Measurements from ENCODE around the gene CT47A1.

DNA sequence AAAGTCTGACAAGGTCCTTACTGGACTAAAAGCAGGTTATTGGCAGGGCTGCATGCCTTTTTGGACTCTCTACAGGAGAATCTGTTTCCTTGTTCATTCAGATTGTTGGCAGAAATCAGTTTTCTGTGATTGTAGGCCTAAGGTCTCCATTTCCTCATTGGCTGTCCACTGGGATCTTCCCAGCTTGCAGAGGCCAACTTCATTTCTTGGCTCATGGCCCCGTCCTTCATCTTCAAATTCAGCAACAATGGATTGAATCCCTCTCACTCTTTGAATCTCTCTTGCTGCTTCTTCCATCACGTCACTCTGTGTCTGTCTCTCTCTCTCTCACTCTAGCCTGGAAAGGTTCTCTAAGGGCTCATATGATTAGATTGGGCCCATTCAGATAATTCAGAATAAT lies 47.0 kb upstream of the CT47A1 start:
- TF ChIP-seq, protein P1, sequence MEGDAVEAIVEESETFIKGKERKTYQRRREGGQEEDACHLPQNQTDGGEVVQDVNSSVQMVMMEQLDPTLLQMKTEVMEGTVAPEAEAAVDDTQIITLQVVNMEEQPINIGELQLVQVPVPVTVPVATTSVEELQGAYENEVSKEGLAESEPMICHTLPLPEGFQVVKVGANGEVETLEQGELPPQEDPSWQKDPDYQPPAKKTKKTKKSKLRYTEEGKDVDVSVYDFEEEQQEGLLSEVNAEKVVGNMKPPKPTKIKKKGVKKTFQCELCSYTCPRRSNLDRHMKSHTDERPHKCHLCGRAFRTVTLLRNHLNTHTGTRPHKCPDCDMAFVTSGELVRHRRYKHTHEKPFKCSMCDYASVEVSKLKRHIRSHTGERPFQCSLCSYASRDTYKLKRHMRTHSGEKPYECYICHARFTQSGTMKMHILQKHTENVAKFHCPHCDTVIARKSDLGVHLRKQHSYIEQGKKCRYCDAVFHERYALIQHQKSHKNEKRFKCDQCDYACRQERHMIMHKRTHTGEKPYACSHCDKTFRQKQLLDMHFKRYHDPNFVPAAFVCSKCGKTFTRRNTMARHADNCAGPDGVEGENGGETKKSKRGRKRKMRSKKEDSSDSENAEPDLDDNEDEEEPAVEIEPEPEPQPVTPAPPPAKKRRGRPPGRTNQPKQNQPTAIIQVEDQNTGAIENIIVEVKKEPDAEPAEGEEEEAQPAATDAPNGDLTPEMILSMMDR (IDR thresholded peaks at IDR 0.05), result no peak
- TF ChIP-seq POLR2A (IDR thresholded peaks at IDR 0.05), result no peak
